Inflammatory macrophage treated with lipopolysaccharide for 1 hour (primary cell): ENCODE measurements around the gene KRT32.

ENCODE experiments used
- DNase-seq, 2 donors: peaks; one replicate each; pipeline ENCODE4 v3.0.0-alpha.2; 2020 to 2022

Gene KRT32

GRCh38 chr17:41492351-41492750 lies 25.2 kb upstream of the KRT32 start:
- DNase-seq, result peak; percentile 78 to 83

GRCh38 chr17:41491476-41491875 lies 24.3 kb upstream of the KRT32 start:
- DNase-seq, result no peak

DNA sequence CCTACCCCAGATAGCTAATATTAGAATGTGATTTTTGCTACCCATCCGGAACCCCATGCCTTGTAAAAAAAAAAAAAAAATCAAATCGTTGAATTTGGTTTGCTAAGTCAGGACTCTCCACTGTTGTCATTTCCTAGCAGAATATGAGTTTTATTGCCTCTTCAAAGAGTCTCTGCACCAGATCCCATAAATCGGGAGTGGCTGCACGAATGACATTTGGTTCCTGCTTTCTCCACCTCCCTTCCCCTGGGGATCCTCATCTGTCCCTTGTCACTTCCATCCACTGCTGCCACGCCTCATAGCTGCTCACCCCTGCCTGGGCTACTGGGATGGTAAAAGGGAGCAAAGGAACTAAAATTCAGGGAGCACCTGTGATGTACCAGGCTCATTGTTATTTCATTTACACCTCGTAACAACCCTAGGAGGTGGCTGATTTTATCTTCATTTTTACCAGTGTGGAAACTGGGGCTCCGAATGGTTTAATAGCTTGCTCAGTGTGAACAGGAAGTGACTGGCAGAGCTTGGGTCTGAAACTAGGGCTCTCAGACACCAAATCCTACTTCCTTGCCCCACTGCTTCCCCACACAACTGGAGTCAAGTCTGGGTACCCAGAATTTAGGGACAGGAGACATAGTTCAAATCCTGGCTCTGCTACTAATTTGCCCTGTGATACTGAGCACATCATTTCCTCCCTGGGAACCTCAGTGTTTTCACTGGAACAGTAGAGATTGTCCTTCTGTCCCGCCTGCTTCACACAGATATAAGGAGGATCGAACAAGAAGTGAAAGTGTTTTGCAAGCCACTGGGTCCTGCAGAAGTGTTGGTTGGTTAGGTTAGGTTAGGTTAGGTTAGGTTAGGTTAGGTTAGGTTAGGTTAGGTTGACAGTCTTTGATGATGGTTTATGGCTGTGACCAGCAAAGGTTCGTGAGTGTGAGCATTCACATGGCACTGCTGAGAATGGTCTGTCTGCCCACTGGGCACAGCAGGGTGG lies 23.1 kb upstream of the KRT32 start:
- DNase-seq, result peak; percentile 16 to 28

GRCh38 chr17:41489531-41489930 lies 22.3 kb upstream of the KRT32 start, which contains the start of gene KRT36:
Gene KRT36, minus strand, starts transcription at chr17:41489910. Its CDS starts 46 bp downstream, at chr17:41489864.
- no peak for DNase-seq

- peak in 1 of 2 donors; percentile 48 for DNase-seq
These were observed 19.8 kb upstream of the KRT32 start for GRCh38 chr17:41486809-41487530.

DNA sequence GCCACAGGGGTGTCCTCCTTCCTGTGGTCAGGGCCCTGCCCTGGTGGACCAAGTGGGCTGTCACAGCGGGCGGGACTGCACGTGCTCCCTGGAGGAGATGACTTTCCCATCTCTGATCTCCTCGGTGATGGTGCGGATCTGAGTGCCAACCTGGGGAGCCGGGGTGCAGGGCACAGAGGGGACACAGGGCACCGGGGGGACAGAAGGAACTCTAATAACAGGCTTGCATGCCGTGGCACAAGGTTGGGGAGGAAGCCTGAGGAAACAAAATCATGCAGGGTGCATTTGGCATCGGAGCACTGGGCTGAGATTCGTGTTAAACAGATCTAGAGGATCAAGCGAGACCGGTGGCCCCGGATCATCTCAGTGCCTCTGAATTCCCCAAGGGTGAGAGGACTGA lies 19.1 kb upstream of the KRT32 start:
- DNase-seq, result no peak

GRCh38 chr17:41484920-41485904 lies 18.0 kb upstream of the KRT32 start:
- DNase-seq, result no peak

DNA sequence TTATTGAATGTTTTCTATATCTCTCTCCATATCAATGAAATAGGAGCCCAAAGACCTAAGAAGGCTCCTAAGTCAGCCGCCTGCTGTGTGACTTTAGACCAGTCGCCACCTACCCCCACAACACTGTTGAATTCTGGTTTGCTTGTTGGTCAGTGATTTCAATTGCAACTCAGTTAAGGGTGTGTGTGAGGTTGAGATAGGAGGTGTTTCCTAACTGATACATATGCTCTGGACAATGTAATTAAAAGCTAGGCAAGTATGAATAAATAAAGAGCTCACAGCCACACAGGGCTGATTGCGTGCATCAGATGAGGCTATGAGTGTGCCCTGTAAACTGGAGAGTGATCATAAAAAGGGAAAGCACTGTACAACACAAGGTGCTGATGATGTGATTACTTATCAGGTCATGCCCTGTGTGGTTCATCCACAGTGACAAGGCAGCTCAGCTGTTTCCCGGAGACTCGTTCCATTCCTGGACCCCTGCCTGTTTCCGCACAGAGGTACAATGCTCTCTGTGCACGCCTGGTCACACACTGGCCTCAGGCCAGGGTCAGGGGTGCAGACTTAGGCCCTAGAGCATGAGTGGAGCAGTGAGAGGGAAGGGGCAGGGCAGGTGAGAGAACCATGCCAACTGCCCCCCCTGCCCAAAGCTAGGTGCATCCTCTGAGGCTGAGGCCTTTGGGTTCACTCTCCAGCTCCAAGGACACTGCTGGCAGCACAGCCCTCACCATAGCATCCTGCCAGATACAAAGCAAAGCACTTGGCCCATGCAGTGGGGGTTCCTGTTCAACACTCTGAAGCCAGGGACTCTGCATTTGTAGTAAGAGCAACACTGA lies 17.0 kb upstream of the KRT32 start:
- DNase-seq, result no peak

DNA sequence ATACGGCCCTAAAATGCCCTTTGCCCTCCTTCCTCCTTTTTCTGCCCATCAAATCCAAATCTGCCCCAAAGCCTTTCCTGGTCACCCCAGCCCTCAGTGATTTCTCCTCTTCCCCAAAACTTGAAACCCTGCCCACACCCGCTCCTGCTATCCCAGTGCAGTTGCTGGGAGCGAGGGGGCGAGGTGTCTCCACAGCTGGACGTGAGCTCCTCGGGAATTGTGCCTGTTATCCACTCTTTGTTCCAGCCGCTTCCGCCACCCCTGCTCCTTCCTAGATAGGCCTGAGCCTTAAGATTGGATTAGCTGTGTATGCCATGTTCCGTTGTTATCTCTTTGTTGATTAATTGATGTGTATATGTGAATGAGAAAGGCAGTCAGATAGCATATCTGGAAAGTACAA lies 16.3 kb upstream of the KRT32 start:
- DNase-seq, result no peak

DNA sequence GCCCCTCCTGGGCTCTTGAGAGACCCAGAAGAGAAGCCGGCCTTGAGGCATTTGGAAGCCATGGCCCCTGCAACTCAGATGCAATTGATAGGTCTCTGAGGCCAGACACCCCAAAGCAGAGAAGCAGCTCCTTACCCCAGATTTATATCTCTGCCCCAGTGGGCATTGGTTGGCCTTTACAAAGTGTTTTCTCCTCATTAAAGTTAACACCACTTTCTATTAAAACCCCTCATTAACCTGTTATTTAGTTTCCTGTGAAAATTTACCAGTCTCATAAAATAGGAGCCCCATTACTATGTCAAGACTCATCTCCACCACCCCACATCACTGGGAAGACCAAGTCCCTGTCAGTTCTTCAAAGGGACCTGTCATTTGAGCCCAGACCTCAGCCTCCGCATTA lies 13.8 kb upstream of the KRT32 start, which contains the start of gene KRT35:
Gene KRT35, minus strand, starts transcription at position 116 of the 400 bp plus-strand sequence. Its CDS starts 54 bp downstream, at position 62.
- no peak for DNase-seq

- DNase-seq, result no peak
These were observed 13.4 kb upstream of the KRT32 start for GRCh38 chr17:41480581-41480980.

- peak in 1 of 2 donors; percentile 20 for DNase-seq
These were observed 12.9 kb upstream of the KRT32 start for GRCh38 chr17:41480136-41480535.

DNA sequence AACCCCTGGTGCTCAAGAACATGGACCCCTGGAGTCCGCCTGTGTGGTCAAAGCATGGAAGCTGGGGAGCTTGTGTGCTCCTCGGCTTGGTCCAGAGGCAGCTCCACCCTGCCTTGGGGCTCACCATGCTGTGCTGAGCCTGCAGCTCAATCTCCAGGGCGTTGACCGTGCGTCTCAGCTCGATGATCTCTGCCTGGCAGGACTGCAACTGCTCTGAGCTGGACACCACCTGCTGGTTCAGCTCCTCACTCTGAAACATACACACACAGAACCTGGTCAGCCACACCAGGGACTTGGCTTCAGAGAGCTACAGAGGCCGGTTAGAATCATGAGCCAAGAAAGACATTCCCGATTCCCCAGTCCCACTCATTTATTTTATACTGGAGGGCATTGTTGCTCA lies 11.1 kb upstream of the KRT32 start:
- DNase-seq, result no peak

GRCh38 chr17:41476866-41477815 lies 10.0 kb upstream of the KRT32 start:
- no peak for DNase-seq

DNA sequence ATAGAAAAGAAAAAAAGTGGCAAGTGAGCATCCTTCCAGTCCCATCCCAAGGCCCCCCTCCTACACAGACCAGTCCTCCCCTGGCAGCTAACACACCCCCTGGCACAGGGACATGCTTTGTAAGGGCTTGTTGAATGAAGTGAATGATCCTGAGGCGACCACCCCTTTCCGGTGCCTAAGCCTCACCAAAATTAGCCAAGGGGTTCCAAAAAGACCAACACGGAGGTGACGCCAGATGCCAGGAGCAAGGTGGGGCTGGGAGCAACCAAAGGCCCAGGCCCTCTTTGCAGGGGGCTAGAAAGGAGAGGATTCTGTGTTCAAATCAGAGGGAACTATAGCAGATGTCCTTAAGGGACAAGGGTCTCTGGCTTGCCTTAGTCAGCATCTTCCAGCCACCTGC lies 8.2 kb upstream of the KRT32 start:
- no peak for DNase-seq

GRCh38 chr17:41474863-41475262 lies 7.7 kb upstream of the KRT32 start:
- no peak for DNase-seq

DNA sequence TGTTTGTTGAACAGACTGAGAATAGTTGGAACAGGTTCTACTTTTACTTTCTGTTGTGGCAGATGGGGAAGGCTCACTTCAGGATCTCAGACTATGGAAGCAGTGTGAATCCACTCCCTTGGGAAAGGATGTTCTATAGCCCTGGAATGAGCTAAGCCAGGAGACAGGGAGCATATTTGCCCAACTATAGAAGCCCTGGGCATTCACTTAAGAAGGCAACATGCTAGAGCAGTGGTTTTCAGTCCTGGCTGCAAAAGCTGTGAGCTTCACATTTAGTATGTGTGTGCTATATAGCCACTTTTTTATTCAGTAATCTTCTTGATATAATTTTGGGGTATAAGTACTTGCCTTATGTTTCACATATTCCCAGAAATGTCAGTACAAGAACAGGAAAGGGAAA lies 1.2 kb upstream of the KRT32 start:
- DNase-seq, result no peak

- DNase-seq, result no peak
These were observed 375 bp upstream of the KRT32 start for GRCh38 chr17:41467561-41467960.

- DNase-seq, result no peak
These were observed 2.5 kb downstream of the KRT32 start for GRCh38 chr17:41464682-41465081.

DNA sequence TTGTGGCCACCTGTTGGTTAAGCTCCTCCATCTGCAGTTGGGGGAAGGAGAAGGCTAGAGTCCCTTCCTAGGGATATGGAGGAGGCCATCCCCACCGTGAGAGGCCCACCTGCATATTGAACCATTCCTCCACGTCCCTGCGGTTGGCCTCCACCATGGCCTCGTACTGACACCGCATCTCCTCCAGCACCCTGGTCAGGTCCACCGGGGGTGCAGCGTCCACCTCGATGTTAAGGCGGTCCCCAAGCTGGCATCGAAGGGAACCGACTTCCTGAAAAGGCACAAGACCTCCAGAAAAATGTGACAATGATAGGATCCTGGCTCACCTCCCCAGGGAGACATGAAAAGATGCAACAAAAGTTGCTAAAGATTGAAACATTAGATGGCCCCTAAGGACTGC lies 3.0 kb downstream of the KRT32 start:
- no peak for DNase-seq
